ENCODE data around the gene ABCG1.
A peak's percentile ranks its signal among the peaks of the same experiment; 100 is the strongest.

ABCG1 gene

GRCh38 chr21:42319851-42320572, 101.1 kb downstream of the ABCG1 start:
- intact Hi-C loops (cut with DNase I), result no loop called here

GRCh38 chr21:42320791-42321190, 101.9 kb downstream of the ABCG1 start:
- DNase-seq, result peak in 3 of 42 donors; percentile 6 to 22 (median 11)
- intact Hi-C loops (cut with DNase I), result no loop called here

More at GRCh38 chr21:42319851-42320572, 101.1 kb downstream of the ABCG1 start:
- peak in 4 of 42 donors; percentile 2 to 33 (median 17) for DNase-seq

GRCh38 chr21:42321231-42321630, 102.3 kb downstream of the ABCG1 start:
- intact Hi-C loops (cut with DNase I), result no loop called here
- DNase-seq, result peak in 2 of 42 donors; percentile 11 to 16

GRCh38 chr21:42321845-42322244, 102.9 kb downstream of the ABCG1 start:
- peak in 1 of 42 donors; percentile 18 for DNase-seq
- intact Hi-C loops (cut with DNase I), result no loop called here

- intact Hi-C loops (cut with DNase I), result no loop called here
- DNase-seq, result peak in 3 of 42 donors; percentile 4 to 25 (median 9)
These were observed 106.0 kb downstream of the ABCG1 start for GRCh38 chr21:42324896-42325295.

- intact Hi-C loops (cut with DNase I), result no loop called here
- DNase-seq, result no peak
These were observed 111.7 kb downstream of the ABCG1 start for GRCh38 chr21:42330380-42331371.

- no peak for DNase-seq
- intact Hi-C loops (cut with DNase I), result no loop called here
These were observed 112.7 kb downstream of the ABCG1 start for GRCh38 chr21:42331660-42332059.

GRCh38 chr21:42332557-42333317, 113.8 kb downstream of the ABCG1 start:
- no peak for DNase-seq
- intact Hi-C loops (cut with DNase I), result no loop called here

- intact Hi-C loops (cut with DNase I), result no loop called here
- peak in 1 of 42 donors; percentile 22 for DNase-seq
These were observed 117.1 kb downstream of the ABCG1 start for GRCh38 chr21:42336054-42336453.

GRCh38 chr21:42337276-42337675, 118.3 kb downstream of the ABCG1 start:
- intact Hi-C loops (cut with DNase I), result no loop called here
- DNase-seq, result no peak

GRCh38 chr21:42337830-42338728, 119.1 kb downstream of the ABCG1 start:
- intact Hi-C loops (cut with DNase I), result no loop called here
- DNase-seq, result peak; percentile 55 to 91 (median 79)

- intact Hi-C loops (cut with DNase I), result no loop called here
- peak in 1 of 42 donors; percentile 30 for DNase-seq
These were observed 120.1 kb downstream of the ABCG1 start for GRCh38 chr21:42338729-42339715.

GRCh38 chr21:42340187-42341050, 121.5 kb downstream of the ABCG1 start:
- intact Hi-C loops (cut with DNase I), result no loop called here
- DNase-seq, result peak in 1 of 42 donors; percentile 19

GRCh38 chr21:42341776-42342542, 123.0 kb downstream of the ABCG1 start:
- intact Hi-C loops (cut with DNase I), result no loop called here
- DNase-seq, result peak in 1 of 42 donors; percentile 35

GRCh38 chr21:42343101-42343500, 124.2 kb downstream of the ABCG1 start:
- intact Hi-C loops (cut with DNase I), result no loop called here

More at GRCh38 chr21:42343101-42343500, 124.2 kb downstream of the ABCG1 start:
- DNase-seq, result peak in 1 of 42 donors; percentile 21
